Fibroblast of mammary gland (primary cell): ENCODE measurements around the gene SPON2.
A peak's percentile ranks its signal among the peaks of the same experiment; 100 is the strongest.

ENCODE experiments used
- DNase-seq: peaks from one replicate; pipeline ENCODE4 v3.0.0-alpha.2; 2010; ENCODE audit warnings: low read depth
- H3K4me3 ChIP-seq: 2 replicates; pipeline ENCODE4 v1.5.1; 2011; ENCODE audit warnings: low read depth, mild to moderate bottlenecking, low read length, moderate library complexity; ENCODE audit not compliant: control insufficient read depth
- CTCF ChIP-seq: conservative IDR thresholded peaks from 2 replicates; pipeline ENCODE4 v1.5.1; 2011; ENCODE audit warnings: low read depth, low read length, inconsistent platforms; ENCODE audit not compliant: control insufficient read depth, insufficient read depth

Gene SPON2

GRCh38 chr4:1198098-1198844, 25.9 kb upstream of the SPON2 start:
- TF ChIP-seq CTCF: no peak
- peak; percentile 90 for DNase-seq
- H3K4me3 ChIP-seq: peak overlapping the region; percentile 15

GRCh38 chr4:1196421-1197183, 24.2 kb upstream of the SPON2 start:
- TF ChIP-seq CTCF: no peak
- H3K4me3 ChIP-seq: no peak overlapping the region

GRCh38 chr4:1195891-1196401, 23.6 kb upstream of the SPON2 start:
- no peak for TF ChIP-seq CTCF
- no peak for DNase-seq
- no peak overlapping the region for H3K4me3 ChIP-seq

More at GRCh38 chr4:1196421-1197183, 24.2 kb upstream of the SPON2 start:
- DNase-seq: no peak

GRCh38 chr4:1195109-1195671, 22.8 kb upstream of the SPON2 start:
- DNase-seq: peak; percentile 60
- TF ChIP-seq CTCF: no peak
- H3K4me3 ChIP-seq: peak overlapping the region; percentile 28

GRCh38 chr4:1194010-1194900, 21.9 kb upstream of the SPON2 start:
- peak overlapping the region; percentile 50 for H3K4me3 ChIP-seq
- TF ChIP-seq CTCF: no peak
- DNase-seq: peak; percentile 64

- DNase-seq: no peak
- H3K4me3 ChIP-seq: peak overlapping the region; percentile 50
- TF ChIP-seq CTCF: no peak
These were observed 21.0 kb upstream of the SPON2 start for GRCh38 chr4:1193206-1194009.
